HG03439 (cell line): ENCODE results near the gene RMND1.
A peak's percentile ranks its signal among the peaks of the same experiment; 100 is the strongest.
"Not testable (repeated sequence)": the region's sequence is repeated elsewhere in the genome, so short reads cannot be mapped to it uniquely, and the experiment has no call there.

Source experiments
- ATAC-seq: cut with Tn5 transposase; IDR thresholded peaks from one replicate; pipeline ENCODE4 v1.9.1; 2021; ENCODE audit warnings: mild to moderate bottlenecking, moderate library complexity; ENCODE audit not compliant: unreplicated experiment

RMND1 gene

DNA sequence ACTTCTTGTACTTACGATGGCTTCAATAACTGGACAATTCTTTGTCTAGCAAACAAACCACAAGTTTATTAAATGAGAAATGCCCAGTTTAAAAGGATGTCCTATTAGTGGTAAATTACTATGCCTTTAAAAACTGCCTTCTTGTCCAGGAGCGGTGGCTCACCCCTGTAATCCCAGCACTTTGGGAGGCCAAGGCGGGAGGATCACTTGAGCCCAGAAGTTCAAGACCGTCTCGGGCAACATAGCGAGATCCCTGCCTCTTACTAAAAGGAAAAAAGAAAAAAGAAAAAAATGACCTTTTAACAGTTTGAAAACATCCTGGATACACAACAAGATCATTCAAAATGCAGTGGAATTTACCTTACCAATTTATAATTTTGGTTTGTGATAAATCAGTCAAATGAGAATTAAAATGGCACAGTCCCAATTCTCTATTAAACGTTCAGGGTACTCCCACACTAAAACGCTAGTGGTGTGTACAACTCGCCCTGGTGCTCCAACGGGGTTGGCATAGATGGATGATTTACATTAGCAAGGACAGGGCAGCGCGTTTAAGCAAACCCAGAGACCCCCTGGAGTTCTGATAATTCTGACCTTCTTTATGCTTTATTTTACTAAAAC, 62.8 kb downstream of the RMND1 start:
- no peak for ATAC-seq

DNA sequence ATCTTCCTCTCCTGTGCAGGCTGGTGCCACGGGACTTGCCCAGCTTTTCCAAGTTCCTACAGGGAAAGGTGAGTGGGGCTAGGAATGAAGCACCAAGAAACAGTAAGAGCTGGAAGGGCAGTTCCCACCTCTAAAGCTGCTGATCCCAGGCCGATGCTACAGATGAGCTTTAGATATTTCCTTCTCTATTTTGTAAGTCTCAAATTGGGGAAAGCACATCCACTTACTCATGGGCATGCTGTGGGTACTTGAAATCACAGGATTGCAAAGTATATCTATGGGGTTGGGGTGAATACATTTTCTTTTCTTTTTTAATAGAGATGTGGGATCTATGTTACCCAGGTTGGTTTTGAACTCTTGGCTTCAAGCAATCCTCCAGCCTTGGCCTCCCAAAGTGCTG, 63.7 kb downstream of the RMND1 start:
- ATAC-seq: no peak

DNA sequence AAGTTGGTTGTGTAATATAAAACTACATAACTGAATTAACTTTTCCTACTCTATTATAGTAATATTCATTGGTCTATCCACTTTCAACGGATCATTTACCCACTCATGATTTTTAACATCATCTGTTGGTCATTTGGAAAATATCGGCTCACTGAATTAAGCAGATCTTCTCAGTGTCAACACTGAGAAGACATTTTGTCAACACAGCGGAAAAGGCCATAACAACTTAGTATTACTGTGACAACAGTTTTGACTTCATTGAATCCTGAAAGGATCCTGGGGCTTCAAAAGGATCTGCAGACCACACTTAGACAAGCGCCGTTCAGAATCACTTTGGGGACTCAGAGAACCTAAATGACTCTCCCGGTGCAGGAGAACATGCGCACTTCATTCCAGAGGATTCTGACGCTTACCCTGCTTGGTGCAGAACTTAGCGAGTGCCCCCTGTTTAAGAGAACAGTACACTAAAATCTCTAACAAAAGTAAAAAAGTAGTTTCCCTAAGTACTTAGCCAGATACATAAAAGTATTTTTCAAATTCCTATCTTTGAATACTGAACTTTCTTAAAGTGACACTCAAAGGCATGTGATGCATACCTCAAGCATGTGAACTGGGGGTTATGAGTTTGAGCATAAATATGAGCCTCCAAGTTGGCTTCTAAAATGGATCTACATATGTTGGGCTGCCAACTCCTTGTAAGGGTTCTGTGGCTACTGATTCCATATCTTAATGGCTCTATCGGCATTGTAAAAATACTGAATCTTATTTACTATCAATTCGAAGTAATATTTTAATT, 64.6 kb downstream of the RMND1 start:
- ATAC-seq: no peak

DNA sequence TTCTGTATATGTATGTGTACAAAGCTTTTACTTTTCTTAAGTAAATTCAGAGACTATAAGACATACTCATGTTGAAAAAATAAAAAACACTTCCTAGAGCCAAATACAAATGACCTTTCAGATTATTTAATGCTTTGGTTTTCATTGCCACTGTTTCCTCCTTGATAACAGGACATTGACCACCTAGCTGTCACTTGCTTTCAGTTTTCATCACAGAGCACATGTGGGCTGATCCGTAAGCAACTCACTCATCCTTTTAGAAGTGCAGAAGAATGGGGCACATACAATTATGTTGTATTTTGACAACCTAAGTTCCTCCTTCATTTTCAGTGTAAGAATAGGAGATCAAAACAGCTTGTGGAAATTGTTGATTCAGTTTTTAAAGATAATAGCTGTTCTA, 66.7 kb downstream of the RMND1 start:
- ATAC-seq: no peak

DNA sequence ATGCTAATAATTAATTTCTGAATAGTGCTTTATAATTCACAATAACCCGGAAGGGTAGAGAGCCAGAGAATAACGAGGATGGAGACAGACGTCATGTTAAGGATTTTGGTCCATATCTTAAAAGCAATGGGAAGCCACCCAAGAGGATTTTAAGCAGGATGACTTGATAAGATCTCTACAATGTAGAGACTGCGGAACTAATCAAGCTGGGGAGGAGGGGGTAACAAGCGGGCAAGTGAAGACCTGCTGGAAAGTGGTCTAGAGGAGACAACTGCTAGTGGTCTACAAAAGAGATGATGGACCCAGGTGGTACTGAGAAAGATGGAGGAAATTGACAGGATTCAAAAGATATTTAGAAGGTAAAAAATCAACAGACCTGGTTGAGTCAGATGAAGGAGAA, 67.8 kb downstream of the RMND1 start:
- no peak for ATAC-seq

DNA sequence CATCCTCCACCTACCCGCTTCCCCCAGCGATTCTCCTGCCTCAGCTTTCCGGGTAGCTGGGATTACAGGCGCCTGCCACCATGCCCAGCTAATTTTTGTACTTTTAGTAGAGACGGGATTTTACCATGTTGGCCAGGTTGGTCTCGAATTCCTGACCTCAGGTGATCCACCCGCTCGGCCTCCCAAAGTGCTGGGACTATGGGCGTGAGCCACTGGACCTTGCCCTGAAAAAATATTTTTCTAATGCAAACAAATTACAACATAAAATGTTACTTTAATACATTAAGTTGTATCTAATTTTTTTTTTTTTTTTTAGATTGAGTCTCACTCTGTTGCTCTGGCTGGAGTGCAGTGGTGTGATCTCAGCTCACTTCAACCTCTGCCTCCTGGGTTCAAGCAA, 69.3 kb downstream of the RMND1 start:
- not testable (repeated sequence) for ATAC-seq

DNA sequence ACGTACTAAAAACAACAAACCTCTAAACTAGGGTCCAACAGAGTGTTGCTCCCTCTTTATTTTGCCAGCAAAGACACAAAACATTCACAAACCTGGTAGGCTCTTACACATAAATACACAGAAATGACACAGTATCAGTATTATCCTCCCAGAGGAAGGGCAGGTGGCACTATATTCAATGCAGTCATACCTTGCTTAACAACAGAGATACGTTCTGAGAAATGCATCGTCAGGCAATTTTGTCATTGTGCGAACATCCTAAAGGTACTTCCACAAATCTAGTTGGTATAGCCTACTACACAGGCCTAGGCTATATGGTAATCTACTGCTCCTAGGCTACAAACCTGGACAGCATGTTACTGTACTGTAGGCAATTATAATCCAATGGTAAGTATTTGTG, 70.2 kb downstream of the RMND1 start:
- no peak for ATAC-seq

DNA sequence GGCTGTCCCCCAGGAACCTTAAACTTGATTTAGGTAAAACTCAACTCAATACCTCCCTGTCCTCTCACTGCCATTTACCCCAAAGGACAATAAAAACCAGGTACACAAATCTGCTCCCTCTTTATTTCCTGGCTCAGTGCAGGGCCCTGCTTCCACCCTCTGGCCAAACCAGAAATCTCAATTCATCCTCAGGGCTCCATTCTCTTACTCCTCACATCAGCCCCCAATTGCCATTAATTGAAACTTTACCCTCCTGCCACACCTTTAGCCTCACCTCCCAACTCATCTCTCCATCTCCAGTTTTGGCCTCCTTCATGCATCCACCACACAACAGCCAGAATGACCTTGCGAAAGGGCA, 71.1 kb downstream of the RMND1 start:
- ATAC-seq: no peak

DNA sequence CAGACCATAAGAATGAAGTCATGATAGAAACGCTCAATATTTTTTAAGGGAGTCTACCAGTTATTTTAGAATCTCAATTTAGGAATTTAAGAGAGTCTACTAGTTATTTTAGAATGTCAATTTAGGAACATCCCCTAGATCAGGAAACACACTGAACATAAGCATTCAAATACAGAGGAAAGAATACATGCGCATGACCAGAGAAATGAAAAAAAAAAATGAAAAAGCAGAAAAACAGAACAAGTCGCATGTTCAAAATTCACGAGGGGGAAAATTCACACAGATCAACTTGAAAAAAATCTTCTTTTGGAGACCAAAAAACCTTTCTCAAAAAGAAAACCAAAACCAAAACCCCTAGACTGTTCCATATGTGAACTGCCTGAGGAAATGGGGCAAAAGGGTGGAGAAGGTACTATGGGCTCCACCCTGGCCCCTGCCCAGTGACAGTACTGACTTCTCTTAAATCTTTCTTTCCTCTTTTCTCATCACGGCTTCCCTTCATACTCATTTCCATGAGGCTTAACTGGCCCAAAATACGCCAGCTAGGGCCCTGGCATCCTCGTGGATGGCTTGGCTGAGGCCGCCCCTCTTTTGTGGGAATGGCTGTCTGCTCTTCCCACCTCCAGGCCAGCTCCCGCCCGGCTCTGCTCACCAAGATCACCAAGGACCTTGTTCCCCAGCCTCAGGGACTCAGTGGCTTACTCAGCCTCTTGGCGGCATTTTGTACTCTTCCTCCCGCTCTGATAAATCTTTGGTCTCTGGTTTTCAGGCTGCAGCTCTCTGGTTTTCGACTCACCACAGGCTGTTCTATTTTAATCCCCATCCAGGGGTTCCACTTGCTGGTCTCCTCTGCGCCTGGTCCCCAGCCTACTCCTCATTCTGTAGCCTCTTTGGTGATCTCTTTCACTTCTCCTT, 71.7 kb downstream of the RMND1 start:
- ATAC-seq: peak; percentile 45

DNA sequence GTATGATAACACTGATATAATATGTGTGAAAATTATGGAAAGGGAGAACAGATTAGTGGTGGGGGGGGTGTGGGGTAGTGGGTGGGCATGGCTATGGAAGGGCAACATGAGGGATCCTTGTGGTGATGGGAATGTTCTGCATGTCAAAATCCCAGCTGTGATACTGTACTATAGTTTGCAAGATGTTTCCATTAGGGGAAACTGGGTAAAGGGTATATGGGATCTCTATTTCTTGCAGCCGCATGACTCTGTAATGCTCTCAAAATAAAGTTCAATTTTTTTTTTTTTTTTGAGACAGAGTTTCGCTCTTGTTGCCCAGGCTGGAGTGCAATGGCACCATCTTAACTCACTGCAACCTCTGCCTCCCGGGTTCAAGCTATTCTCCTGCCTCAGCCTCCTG, 74.8 kb downstream of the RMND1 start:
- no peak for ATAC-seq

DNA sequence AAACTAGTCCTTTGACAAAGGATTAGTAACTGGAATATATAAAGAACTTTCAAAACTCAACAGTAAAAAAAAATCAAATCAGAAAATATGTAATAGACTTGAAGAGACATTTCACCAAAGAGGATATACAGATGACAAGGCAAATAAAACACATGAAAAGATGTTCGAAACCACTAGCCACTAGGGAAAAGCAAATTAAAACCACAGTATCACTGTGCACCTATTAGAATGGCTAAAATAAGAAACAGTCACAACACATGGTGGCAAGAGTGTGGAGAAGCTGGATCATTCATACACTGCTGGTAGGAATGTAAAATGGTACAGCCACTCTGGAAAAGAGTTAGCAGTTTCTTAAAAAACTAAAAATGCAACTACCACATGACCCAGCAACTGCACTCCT, 75.5 kb downstream of the RMND1 start:
- ATAC-seq: no peak

DNA sequence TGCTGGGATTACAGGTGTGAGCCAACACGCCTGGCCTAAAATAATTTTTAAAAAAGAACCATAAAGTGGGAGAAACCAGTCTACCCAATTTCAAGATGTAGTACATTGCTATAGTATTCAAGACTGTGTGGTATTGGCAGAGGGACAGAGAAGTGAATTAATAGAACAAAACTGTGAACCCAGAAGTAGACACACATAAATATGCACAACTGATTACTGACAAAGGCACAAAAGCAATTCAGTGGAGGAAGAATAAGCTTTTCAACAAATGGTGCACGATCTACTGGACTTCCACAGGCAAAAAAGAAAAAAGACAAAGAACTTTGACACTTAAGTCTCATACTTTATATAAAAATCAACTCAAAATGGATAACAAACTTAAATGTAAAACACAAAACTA, 76.1 kb downstream of the RMND1 start:
- no peak for ATAC-seq

DNA sequence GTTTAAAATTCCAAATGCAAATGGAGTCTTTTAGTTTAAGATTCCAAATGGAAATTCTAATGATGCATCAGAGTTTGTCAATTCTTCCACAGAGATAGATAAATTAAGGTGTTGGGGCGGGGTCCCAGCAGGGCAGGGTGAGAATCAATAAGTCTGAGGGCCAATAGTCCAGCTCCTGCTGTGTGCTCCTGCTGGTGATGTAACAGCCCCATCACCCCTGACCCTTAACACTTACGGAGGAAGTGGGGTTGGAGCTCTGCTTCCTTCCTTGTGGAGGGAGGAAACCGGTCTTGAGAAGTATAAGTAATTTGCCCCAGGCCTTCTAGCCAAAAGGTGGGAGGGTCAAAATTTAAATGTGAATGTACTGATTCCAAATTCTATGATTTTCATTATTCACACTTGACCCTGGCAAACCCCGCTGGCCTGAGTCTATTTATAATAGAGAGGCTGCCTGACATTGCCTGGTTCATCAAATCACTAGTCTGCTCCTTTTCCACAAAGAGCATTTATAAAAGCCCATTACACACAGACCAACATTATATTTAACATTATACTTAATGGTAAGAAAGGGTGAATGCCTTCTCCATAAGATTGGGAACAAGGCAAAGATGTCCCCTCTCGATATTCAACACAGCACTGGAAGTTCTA, 77.8 kb downstream of the RMND1 start:
- ATAC-seq: no peak

DNA sequence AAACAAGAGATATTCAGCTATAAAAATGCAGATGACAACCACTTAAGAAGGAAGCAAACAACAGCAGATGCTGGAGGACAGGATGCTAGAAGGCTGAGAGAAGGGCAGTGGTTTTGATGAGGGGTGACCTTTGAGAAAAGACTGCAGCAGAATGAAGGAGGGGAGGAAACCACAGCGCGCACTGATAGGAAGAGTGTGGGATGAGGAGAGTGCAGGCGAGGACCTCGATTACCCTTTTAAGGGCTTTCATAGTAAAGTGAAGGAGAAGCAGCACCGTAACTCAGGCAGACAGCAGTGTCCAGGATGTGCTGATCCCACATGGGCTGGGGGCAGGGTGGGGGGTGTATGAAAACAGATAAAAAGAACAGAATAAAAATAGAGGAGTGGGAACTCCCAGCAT, 79.8 kb downstream of the RMND1 start:
- no peak for ATAC-seq

DNA sequence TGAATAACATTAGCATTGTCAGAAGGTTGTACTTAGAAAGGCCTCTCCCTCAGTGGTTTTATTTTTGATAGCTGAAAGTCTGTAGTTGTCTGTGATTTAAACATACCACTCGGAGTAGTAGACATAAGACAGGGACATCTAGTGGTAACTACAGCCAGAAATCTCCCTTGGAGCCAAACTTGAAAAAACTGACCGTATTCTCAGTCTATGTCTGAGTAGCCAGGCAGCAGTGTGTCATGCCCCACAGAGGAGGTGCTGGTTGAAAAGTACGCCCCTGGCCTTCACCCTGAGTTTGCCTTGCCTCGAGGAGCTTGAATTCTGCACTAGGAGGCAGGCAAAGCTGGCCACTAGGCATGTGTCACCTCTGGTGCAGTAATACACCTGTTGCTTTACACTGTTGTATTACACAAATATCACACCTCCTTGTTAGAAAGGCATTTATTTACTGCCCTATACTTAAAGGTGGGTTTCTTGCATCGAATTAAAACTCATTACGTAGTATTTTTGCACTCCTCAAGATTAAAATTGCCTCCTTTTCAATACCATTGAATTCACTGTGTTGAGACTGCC, 81.3 kb downstream of the RMND1 start:
- no peak for ATAC-seq

DNA sequence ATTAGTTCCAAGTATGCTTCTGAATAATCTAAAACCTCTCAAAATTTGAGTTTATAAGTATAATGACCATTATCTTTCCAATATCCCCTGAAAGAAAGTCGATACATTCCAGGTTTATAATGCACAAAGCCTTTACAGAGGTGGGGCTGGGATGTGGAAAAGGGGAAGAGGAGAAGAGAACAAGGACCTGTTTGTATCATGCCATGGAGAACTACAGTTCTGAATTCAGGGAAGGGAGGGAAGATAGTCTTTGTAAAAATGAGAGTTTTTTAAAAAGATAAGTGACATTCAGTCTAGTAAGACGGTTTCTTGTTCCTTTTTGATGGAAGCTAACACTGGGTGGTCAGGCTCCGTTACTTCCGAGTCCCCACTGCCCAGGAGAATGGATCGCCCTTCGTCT, 86.7 kb downstream of the RMND1 start:
- no peak for ATAC-seq

DNA sequence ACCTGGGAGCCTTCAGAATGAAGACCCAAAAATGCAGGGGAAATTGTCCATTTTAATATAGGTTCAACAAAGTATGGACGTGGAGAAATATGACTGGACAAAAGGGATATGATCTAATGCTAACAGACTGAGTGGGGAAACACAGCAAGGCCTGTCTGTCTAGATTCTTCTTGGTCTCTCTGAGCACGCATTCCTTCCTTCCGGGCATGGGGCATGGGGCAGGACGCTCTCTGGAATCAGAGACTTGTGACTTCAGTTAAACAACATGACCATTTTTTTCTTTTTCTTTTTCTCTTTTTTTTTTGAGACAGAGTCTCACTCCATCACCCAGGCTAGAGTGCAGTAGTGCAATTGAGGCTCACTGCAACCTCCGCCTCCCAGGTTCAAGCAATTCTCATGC, 92.4 kb downstream of the RMND1 start:
- no peak for ATAC-seq

DNA sequence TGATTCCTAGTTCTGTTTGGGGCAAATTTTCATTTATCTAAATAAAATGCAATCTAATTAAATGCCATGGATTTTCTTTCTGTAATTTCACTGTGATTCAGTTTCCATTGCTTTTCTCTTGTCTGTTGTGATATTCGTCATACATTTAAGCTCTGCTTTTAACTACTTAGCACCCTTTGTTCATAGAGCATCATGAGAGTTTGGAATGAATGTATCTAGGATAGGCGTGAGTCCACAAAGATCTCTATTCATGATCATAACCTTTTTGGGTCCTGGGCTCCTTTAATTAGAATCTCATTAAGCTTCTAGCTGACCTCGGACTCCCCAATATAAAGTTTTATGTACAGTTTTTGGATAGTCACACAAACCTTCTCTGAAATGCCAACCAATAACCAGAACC, 93.5 kb downstream of the RMND1 start:
- ATAC-seq: no peak

DNA sequence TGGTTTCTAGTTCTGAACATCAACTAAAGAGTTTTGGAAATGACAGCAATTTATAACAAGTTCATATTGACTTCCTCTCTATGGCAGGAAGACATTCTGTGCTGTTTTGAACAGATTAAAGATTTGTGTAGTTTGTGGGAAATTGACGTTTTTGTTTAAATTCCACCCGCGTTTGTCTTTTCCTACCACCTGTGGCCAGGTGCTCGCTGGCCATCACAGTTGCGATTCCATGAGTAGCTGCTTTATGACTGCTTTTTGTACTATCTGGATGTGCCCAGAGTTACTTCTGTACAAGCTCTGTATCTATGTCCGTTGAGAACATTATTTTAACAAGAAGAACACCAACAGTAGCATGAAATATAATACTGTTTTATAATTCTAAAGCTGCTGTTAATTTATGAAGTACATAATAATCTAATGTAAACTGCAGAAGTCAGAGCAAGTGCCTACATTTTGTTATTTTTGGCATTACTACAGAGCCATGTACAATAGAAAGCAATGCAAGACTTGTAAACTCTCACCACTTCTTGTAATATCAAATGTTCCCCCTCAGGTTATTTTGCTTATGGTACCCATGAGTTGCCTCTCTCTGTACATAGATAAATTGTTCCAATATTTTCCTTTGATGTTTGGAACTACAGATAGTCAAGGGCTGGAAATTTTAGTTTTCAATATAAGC, 94.0 kb downstream of the RMND1 start:
- ATAC-seq: no peak

DNA sequence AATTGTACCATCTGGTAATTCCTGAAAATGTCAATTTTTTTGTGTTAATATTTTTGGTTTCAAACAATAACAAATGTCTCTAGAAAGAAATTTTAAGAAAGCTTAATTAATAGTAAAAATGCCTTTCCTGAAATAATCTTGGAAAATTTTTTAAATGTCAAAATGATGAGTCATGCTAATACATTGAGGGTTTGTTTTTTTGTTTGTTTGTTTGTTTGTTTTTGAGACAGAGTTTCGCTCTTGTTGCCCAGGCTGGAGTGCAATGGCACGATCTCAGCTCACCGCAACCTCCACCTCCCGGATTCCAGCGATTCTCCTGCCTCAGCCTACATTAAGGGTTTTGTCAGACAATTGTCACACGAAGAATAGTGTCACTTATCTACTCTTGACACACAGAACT, 94.9 kb downstream of the RMND1 start:
- not testable (repeated sequence) for ATAC-seq
